BLaER1 (cell line): ENCODE results near the gene MORF4L2.

Source experiments
- H3K27ac ChIP-seq: shearing (Covaris generic); formaldehyde crosslinking; 2 replicates; pipeline ENCODE4 v1.8.1; 2022
- H3K27me3 ChIP-seq: shearing (Covaris generic); formaldehyde crosslinking; 2 replicates; pipeline ENCODE4 v1.8.1; 2022
- H3K36me3 ChIP-seq: shearing (Covaris generic); formaldehyde crosslinking; 2 replicates; pipeline ENCODE4 v1.8.1; 2022
- H3K4me1 ChIP-seq: shearing (Covaris generic); formaldehyde crosslinking; 2 replicates; pipeline ENCODE4 v1.8.1; 2022
- H3K4me2 ChIP-seq: shearing (Covaris generic); formaldehyde crosslinking; 2 replicates; pipeline ENCODE4 v1.8.1; 2022
- H3K4me3 ChIP-seq: shearing (Covaris generic); formaldehyde crosslinking; 2 replicates; pipeline ENCODE4 v1.8.1; 2022
- H3K9ac ChIP-seq: shearing (Covaris generic); formaldehyde crosslinking; 2 replicates; pipeline ENCODE4 v1.8.1; 2022
- H3K9me3 ChIP-seq: shearing (Covaris generic); formaldehyde crosslinking; 2 replicates; pipeline ENCODE4 v1.8.1; 2022
- H4K20me1 ChIP-seq: shearing (Covaris generic); formaldehyde crosslinking; 2 replicates; pipeline ENCODE4 v1.8.1; 2022
- Cebpa-rat ChIP-seq: shearing (Covaris generic); IDR thresholded peaks from 2 replicates; pipeline ENCODE4 v1.8.1; 2022

The MORF4L2 gene

GRCh38 chrX:103686199-103687072, at the start of gene MORF4L2:
MORF4L2 (minus strand) TSS chrX:103686699; CDS start chrX:103677027, 9,672 bp downstream.
- H3K36me3 ChIP-seq, result peaks cover 14% of the 10 kb centered on the region
- peak within 1 kb of the TSS; percentile 85 for H3K9ac ChIP-seq
- peak within 1 kb of the TSS; percentile 73 for H3K4me3 ChIP-seq
- peaks cover 15% of the 10 kb centered on the region for H4K20me1 ChIP-seq
- peak within 1 kb of the TSS; percentile 88 for H3K27ac ChIP-seq
- H3K27me3 ChIP-seq, result no peaks in the 10 kb centered on the region
- H3K4me1 ChIP-seq, result peaks cover 16% of the 10 kb centered on the region
- peak within 1 kb of the TSS; percentile 71 for H3K4me2 ChIP-seq
- no peak for TF ChIP-seq Cebpa-rat
- H3K9me3 ChIP-seq, result peaks cover 4% of the 10 kb centered on the region; the same call in 1 of the 2 replicates

- H3K9ac ChIP-seq, result no peak overlapping the region
- no peaks in the 10 kb centered on the region for H3K36me3 ChIP-seq
- H3K4me2 ChIP-seq, result no peak overlapping the region
- H3K9me3 ChIP-seq, result no peaks in the 10 kb centered on the region
- H3K4me1 ChIP-seq, result no peaks in the 10 kb centered on the region
- no peak overlapping the region for H3K4me3 ChIP-seq
- H4K20me1 ChIP-seq, result no peaks in the 10 kb centered on the region
- no peaks in the 10 kb centered on the region for H3K27me3 ChIP-seq
- no peak for TF ChIP-seq Cebpa-rat
- no peak overlapping the region for H3K27ac ChIP-seq
Observed at GRCh38 chrX:103734125-103734760, 47.7 kb upstream of the MORF4L2 start.

GRCh38 chrX:103733017-103733416, 46.5 kb upstream of the MORF4L2 start:
- Histone ChIP-seq H3K36me3 (no peaks in the 10 kb centered on the region), H4K20me1 (no peaks in the 10 kb centered on the region), H3K4me3 (no peak overlapping the region), H3K4me2 (no peak overlapping the region), H3K27me3 (peaks cover 4% of the 10 kb centered on the region), H3K4me1 (no peaks in the 10 kb centered on the region), H3K27ac (no peak overlapping the region), H3K9ac (no peak overlapping the region), H3K9me3 (no peaks in the 10 kb centered on the region)
- no peak for TF ChIP-seq Cebpa-rat

- no peak for TF ChIP-seq Cebpa-rat
- Histone ChIP-seq H3K27me3 (peaks cover 6% of the 10 kb centered on the region), H3K9ac (no peak overlapping the region), H3K4me1 (no peaks in the 10 kb centered on the region), H4K20me1 (no peaks in the 10 kb centered on the region), H3K9me3 (no peaks in the 10 kb centered on the region), H3K27ac (no peak overlapping the region), H3K36me3 (no peaks in the 10 kb centered on the region), H3K4me3 (no peak overlapping the region), H3K4me2 (no peak overlapping the region)
Observed at GRCh38 chrX:103730796-103731493, 44.4 kb upstream of the MORF4L2 start.

- Histone ChIP-seq H3K27ac (no peak overlapping the region), H3K4me1 (no peaks in the 10 kb centered on the region), H4K20me1 (no peaks in the 10 kb centered on the region), H3K4me3 (no peak overlapping the region), H3K36me3 (no peaks in the 10 kb centered on the region), H3K4me2 (no peak overlapping the region), H3K9ac (no peak overlapping the region), H3K27me3 (peaks cover 6% of the 10 kb centered on the region), H3K9me3 (no peaks in the 10 kb centered on the region)
- TF ChIP-seq Cebpa-rat, result no peak
Observed at GRCh38 chrX:103730147-103730795, 43.8 kb upstream of the MORF4L2 start.

- no peaks in the 10 kb centered on the region for H4K20me1 ChIP-seq
- TF ChIP-seq Cebpa-rat, result no peak
- H3K4me1 ChIP-seq, result no peaks in the 10 kb centered on the region
- H3K9ac ChIP-seq, result no peak overlapping the region
- H3K4me2 ChIP-seq, result no peak overlapping the region
- H3K4me3 ChIP-seq, result no peak overlapping the region
- H3K36me3 ChIP-seq, result no peaks in the 10 kb centered on the region
- no peak overlapping the region for H3K27ac ChIP-seq
- H3K27me3 ChIP-seq, result peaks cover 6% of the 10 kb centered on the region
- H3K9me3 ChIP-seq, result no peaks in the 10 kb centered on the region
Observed at GRCh38 chrX:103729015-103729414, 42.5 kb upstream of the MORF4L2 start.

- H3K36me3 ChIP-seq, result no peaks in the 10 kb centered on the region
- no peaks in the 10 kb centered on the region for H3K9me3 ChIP-seq
- H4K20me1 ChIP-seq, result no peaks in the 10 kb centered on the region
- no peaks in the 10 kb centered on the region for H3K4me1 ChIP-seq
- no peak overlapping the region for H3K4me2 ChIP-seq
- no peak overlapping the region for H3K4me3 ChIP-seq
- no peak for TF ChIP-seq Cebpa-rat
- no peak overlapping the region for H3K9ac ChIP-seq
- peaks cover 6% of the 10 kb centered on the region for H3K27me3 ChIP-seq
- no peak overlapping the region for H3K27ac ChIP-seq
Observed at GRCh38 chrX:103727115-103727514, 40.6 kb upstream of the MORF4L2 start.

GRCh38 chrX:103726477-103726876, 40.0 kb upstream of the MORF4L2 start:
- no peaks in the 10 kb centered on the region for H4K20me1 ChIP-seq
- H3K27ac ChIP-seq, result no peak overlapping the region
- no peak for TF ChIP-seq Cebpa-rat
- H3K9me3 ChIP-seq, result no peaks in the 10 kb centered on the region
- no peaks in the 10 kb centered on the region for H3K36me3 ChIP-seq
- H3K4me1 ChIP-seq, result no peaks in the 10 kb centered on the region
- H3K4me2 ChIP-seq, result no peak overlapping the region
- no peak overlapping the region for H3K4me3 ChIP-seq
- no peak overlapping the region for H3K9ac ChIP-seq
- peaks cover 6% of the 10 kb centered on the region for H3K27me3 ChIP-seq

- Histone ChIP-seq H3K4me2 (no peak overlapping the region), H4K20me1 (no peaks in the 10 kb centered on the region), H3K9ac (no peak overlapping the region), H3K36me3 (no peaks in the 10 kb centered on the region), H3K9me3 (no peaks in the 10 kb centered on the region), H3K4me1 (no peaks in the 10 kb centered on the region), H3K4me3 (no peak overlapping the region), H3K27me3 (no peaks in the 10 kb centered on the region), H3K27ac (no peak overlapping the region)
- TF ChIP-seq Cebpa-rat, result no peak
Observed at GRCh38 chrX:103722505-103722904, 36.0 kb upstream of the MORF4L2 start.
